HG03045 (cell line): ENCODE measurements around the gene CDC6.

Experiments used
- ATAC-seq: cut with Tn5 transposase; IDR thresholded peaks from one replicate; pipeline ENCODE4 v1.9.1; 2021; ENCODE audit warnings: mild to moderate bottlenecking, moderate library complexity; ENCODE audit not compliant: unreplicated experiment

The CDC6 gene

DNA sequence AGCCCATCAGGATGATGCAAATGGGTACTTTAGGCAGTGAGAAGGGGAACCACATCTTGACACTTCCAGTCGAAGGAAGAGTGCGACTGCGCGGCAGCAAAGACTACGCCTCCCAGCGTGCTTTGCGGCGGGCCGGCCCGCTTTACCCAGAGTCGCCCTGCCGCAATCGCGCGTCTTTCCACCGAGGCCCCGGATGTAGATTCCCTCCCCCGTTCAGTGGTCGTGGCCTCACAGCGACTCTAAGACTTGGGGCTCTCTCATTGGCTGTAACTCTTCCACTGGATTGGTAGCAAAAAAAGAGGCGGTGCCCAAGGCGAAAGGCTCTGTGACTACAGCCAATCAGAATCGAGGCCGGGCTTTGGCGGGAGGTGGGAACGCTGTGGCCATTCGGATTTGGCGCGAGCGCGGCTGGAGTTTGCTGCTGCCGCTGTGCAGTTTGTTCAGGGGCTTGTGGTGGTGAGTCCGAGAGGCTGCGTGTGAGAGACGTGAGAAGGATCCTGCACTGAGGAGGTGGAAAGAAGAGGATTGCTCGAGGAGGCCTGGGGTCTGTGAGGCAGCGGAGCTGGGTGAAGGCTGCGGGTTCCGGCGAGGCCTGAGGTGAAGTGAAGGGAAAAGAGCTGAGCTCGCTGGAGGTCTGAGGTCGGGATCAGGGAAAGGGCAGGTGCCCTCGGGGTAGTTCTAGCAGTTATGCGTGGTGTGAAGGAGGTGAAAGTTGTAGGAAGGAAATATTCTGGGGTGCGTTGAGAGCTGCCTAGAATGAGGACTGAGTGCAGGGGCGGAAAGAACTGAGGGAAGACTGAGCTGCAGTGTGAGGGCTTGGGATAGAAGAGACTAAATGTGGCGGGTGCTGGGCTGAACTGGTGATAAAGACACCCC lies at the start of gene CDC6:
Gene CDC6, plus strand, starts transcription at position 386 of the 876 bp plus-strand sequence. CDS start 1,542 bp downstream, outside the sequence.
- ATAC-seq = peak; percentile 94

DNA sequence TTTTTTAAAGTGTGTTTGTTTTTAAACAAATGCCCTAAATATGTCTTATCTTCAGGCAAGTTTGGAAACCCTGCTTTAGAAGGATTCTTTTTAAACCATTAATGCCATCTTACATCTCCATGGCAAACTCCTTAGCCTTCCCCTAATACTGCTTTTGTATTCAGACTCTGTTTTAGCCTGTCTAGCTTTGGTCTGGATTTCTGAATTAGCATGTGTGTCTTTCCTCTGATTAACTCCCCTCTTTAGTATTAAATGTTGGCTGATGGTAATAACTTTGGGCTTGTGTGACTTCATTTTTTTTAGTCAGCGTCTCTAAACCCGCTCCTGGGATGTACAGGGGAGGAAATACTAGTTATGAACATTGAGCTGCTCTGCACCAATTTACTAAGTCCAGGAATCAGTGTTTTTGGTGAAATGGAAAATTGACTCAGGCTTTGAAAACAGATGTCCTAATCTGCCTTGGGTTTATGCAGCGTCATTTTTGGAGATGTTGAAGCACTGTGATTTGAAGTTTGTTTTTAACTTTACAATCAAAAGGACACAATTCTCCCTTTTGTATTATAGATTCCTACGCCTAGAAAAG lies 46.3 kb upstream of the CDC6 start:
- no peak for ATAC-seq

GRCh38 chr17:40242774-40243173 lies 44.9 kb upstream of the CDC6 start:
- ATAC-seq = no peak

DNA sequence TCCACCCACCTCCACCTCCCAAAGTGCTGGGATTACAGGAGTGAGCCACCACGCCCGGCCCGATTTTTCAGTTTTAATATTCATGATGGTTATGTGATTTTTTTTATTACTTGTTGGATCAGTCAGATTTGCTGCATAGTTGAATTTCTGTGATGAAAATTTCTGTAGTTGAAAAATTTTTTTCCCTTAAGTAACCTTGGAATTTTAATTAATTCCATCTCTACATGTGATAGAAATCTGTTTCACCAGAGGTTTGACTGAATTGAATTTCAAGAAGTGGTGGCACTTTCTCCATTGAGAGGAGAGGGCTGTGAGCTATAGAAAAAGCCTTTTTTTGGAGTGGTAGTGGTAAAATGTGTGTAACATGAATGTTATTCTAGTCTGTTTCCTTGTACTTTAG lies 43.9 kb upstream of the CDC6 start:
- ATAC-seq = no peak

DNA sequence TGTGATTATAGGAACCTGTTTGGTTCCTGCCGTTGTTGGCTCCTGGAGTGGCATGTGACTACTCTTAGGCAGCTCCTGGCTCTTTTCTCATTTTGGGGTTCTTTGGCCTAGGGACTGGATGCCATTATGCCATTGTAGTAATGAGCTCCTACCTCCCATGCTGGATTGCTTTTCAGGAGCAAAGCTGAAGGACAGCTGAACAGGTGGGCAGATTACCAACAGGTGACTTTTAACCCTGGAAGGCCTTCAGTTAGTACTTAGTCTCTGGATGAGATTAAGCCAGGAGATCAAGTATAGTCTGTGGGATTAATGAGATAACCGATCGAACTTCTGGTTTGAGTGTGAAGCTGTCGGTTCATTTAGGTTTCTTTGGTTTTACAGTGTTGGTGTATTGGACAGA lies 43.4 kb upstream of the CDC6 start:
- no peak for ATAC-seq

DNA sequence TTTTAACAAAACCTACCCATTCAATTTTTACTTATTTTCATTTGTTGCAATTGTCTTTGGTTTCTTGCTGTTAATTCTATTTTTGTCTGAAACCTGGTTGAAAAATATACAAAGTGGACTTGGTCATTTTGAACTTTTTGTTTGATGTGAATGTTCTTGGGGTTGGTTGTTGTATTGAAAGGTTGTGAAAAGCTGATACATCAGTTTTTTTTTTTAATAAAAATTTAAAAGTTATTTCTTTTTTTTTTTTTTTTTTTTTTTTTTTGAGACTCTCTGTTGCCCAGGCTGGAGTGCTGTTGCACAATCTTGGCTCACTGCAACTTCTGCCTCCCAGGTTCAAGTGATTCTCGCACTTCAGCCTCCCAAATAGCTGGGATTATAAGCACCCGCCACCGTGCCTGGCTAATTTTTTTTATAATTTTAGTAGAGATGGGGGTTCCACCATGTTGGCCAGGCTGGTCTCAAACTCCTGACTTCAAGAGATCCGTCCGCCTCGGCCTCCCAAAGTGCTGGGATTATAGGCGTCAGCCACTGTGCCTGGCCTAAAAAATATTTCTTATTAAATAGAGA lies 39.7 kb upstream of the CDC6 start:
- ATAC-seq = no peak

GRCh38 chr17:40248507-40248906 lies 39.2 kb upstream of the CDC6 start:
- ATAC-seq = no peak

GRCh38 chr17:40251576-40251975 lies 36.1 kb upstream of the CDC6 start:
- ATAC-seq = no peak

DNA sequence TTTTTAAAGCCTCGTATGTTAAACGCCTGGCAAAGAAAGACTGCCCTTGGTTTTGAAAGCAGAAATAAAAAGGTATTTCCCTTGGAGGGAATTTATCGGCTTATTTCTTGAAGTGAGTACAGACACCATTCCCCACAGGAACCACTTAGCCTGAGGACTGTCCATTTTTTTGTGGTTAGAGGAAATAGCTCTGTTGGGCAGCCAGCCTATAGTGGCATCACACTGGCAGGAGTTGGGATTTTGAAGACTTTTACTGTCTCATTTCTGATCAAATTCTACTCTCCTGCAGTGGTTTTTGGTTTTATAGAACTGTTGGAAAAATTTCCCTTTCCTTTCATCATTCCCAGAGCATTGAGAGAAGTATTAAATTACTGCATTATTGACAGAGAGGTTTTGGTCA lies 34.1 kb upstream of the CDC6 start:
- ATAC-seq = no peak

DNA sequence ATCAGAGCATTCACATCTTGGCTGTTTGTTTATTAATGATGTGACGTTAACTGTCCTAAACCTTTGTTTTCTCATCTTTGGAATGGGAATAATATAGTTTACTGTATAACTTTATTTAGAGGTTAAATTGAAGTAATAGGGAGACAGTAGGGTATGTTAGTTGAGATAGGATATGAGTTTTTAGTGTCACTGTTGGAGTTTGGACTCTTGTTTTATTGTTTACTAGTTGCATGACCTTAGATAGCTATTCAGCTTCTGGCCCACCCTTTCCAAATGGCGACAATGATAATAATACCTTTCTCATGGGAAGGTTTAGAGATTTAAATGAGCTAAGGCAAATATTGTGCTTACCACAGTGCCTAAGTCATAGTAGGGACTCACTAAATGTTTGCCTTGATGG lies 28.2 kb upstream of the CDC6 start:
- ATAC-seq = no peak

GRCh38 chr17:40260528-40260927 lies 27.2 kb upstream of the CDC6 start:
- ATAC-seq = no peak

DNA sequence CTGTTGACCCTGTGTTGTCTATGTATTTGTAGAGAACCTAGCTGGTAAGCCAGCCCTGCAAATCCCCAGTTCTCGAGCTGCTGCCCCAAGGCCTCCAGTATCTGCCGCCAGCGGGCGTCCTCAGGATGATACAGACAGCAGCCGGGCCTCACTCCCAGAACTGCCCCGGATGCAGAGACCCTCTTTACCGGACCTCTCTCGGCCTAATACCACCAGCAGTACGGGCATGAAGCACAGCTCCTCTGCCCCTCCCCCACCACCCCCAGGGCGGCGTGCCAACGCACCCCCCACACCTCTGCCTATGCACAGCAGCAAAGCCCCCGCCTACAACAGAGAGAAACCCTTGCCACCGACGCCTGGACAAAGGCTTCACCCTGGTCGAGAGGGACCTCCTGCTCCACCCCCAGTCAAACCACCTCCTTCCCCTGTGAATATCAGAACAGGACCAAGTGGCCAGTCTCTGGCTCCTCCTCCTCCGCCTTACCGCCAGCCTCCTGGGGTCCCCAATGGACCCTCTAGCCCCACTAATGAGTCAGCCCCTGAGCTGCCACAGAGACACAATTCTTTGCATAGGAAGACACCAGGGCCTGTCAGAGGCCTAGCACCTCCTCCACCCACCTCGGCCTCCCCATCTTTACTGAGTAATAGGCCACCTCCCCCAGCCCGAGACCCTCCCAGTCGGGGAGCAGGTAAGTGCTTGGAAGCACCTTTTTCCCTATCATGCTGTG lies 23.1 kb upstream of the CDC6 start:
- ATAC-seq = no peak

- no peak for ATAC-seq
Measured at GRCh38 chr17:40265337-40265736, 22.3 kb upstream of the CDC6 start.

GRCh38 chr17:40266882-40267281 lies 20.8 kb upstream of the CDC6 start:
- no peak for ATAC-seq

GRCh38 chr17:40268141-40268712 lies 19.5 kb upstream of the CDC6 start:
- ATAC-seq = no peak

DNA sequence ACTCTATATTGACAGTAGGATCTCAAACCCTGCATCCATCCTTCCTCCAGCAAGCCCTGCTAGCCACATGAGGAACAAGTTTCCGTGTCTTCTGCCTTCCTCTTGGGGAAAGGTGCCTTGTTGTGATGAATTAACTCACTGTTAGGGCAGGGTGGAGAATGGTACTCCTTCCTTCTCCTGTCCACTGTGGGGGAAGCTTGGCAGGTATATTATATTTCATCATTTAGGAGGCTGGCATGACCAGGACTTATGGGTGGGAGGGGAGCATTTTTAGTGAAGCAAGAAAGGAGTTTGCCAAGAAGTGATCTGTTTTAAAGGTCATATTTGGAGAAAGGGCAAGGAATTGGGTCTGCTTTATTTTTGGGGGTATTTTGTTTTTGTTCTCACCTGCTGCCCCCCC lies 9.3 kb upstream of the CDC6 start:
- no peak for ATAC-seq

GRCh38 chr17:40279402-40279801 lies 8.3 kb upstream of the CDC6 start:
- no peak for ATAC-seq

GRCh38 chr17:40281663-40282062 lies 6.0 kb upstream of the CDC6 start:
- ATAC-seq = no peak

DNA sequence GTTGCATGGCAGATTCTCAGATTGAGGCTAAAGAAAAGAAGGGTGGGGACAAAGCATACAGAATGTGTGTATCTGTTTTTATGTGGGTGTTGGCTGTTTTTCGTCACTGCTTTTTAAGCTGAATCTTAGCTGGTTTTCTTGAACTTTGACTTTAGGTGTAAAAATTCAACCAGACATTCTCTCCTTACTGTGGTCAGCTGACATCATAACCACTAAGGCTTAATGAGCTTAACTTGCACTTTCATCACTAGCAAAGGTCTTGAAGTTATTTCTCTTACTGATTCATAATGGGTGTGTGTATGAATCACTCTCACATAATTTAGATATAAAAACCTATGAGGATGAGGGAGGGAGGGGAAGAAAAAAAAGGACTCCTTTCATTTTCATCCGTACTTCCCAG lies 4.0 kb upstream of the CDC6 start:
- ATAC-seq = no peak

GRCh38 chr17:40284085-40284713 lies 3.5 kb upstream of the CDC6 start:
- ATAC-seq = no peak

GRCh38 chr17:40286473-40286872 lies 1.2 kb upstream of the CDC6 start:
- ATAC-seq = no peak
